ENCODE data around the gene KRTAP10-5. TPM values are rescaled to one million over a fixed set of nuclear protein-coding genes. Genes with fewer than 3 reads are reported as not detected.

Gene KRTAP10-5
- total RNA-seq, 2 experiments from 2014 or later = not detected

DNA sequence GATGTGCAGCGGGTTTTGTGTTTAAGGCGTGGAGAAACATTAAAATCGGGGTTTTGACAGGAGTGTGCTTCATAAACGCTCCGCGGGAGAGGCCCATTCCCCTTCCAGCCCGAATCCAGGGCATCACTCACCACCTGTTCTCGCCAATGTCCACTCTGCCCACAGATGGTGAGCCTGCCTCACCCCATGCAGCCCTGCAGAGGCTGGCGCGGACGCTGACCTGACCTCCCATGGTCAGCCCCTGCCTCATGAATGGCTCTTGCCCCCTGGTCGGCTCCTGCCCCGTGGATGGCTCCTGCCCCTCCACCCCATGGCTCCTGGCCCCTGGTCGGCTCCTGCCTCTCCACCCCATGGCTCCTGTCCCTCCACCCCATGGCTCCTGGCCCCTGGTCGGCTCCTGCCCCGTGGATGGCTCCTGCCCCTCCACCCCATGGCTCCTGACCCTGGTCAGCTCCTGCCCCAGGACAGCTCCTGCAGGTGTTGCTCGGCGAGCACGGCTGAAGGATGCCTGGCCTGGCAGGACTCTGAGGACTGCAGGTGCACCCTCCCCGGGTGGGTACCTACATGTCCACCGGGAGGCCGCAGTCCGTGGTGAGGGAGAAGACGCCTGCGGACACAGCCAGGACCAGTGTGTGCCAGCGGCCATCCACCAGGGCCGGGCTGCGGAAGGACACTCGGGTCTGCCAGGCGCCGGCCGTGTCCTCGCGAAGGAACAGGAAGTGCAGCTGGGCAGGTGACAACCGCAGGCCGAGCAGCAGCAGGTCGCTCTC lies 47.1 kb downstream of the KRTAP10-5 start:
- CTCF ChIA-PET = no interaction called here
- POLR2A ChIA-PET = no interaction called here

DNA sequence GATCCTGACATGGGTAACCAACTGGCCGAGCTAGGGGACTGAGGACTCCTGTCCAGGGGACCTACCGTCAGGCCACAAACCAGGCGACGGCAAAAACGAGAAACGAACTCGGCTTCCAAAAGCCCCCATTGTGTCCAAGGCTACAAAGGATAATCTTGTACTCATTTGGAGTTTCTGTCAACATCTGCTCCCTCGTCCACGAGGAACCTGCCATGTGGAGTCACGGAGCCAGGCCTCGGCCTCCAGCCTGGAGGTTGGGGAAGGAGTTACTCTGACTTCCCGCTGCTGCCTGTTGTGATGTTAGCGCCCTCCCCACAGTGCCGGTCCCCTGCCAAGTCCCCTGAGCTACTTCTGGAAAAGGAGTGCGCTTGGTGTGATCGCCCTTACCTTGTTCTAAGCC lies 47.7 kb downstream of the KRTAP10-5 start:
- ChIA-PET CTCF (no interaction called here), POLR2A (no interaction called here)

DNA sequence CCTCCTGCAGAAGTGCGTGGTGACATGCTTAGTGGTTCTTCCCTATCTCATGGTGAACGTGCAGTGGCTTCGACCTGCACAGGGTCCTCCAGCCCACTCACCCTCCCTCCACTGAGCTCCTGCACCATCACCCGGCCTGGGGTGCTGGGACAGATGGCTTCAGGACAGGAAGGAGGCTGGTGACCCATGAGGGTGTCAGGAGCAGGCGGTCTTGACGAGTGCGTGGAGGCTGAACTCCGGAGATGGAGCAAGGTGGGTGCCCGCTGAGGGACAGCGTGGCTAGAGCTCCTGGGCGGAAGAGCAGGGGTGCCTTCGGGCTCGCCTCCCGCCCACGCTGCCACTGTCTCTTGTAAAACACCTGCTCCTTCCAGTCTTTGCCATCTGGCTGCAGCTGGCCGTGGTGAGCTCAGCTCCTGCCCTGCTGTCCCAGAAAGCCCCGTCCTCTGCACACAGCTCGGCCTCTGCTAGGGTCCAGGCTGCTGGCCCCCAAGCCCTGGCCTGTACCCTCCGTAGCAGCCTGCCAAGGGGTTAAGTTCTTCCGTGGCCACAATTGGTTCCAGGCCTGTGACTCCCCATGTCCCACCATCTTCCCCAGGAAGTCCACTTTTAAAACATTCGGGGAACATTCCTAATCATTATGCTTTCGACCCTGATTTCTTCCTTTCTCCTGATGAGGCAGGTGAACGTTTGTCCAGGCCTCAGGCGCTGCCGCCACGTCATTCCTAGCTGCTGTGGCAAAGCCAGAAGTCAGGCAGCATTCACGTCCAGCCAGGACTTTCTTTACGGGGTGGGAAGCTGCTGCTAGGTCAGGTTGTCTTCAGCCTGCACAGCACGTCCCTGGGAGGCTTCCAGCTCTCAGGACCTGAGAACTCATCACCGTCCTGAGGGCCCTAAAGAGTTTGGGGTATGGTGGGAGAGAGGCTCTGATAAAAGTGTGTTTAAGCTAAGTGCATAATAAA lies 48.5 kb downstream of the KRTAP10-5 start:
- CTCF ChIA-PET = no interaction called here
- POLR2A ChIA-PET = no interaction called here

DNA sequence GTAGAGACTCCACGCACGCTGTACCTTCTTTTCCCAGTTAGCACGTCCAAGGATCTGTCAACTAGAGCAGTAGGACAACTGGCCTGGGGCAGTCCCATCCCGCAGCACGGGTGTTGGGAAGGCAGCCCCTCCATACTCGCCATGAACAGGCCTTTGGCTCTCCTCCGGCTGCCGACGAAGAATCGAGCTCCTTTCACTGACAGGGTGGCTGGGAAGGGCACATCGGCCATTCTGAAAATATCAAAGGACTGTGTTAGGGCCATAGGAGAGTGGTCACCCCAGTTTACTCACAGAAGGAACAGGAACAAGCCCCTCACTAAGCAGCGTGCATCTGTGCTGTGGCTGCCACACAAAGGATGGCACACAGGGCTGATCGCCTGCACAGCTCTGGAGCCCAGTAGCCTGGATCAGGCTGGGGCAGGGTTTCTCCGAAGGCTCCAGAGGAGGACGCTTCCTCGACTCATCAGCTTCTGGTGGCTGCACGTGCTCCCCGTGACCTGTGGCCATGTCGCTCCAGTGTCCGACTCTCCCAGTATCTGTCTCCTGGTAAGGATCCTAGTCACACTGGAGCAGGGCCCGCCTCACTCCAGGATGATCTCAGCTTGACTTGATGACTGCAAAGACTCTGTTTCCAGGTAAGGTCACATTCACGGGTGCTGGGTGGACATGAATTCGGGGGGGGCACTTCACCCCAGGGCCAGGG lies 49.4 kb downstream of the KRTAP10-5 start:
- CTCF ChIA-PET = no interaction called here
- POLR2A ChIA-PET = no interaction called here

DNA sequence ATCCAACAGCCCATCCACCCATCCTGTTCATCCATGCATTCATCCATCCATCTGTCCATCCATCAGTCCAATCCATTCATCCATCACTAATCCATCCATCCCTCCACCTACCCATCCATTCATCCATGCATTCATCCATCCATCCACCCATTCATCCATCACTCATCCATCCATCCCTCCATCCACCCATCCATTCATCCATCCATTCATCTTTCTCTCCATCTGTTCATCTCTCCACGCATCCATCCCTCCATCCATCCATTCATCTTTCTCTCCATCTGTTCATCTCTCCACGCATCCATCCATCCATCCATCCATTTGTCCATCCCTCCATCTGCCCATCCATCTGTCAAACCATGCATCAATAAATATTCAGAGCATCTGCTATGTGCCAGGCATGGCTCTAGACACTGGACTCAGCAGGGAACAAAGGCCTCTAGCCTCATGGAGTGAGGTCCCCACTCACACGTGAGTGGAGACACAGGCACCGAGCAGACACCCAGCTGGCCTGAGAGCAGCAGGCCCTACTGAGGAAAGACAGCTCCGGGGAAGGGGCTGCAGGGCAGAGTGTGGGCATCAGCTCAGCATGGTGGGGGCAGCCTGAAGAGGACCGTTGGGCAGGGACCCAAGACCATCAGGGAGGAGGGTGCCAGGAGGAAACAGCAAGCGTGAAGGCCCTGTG lies 50.0 kb downstream of the KRTAP10-5 start:
- ChIA-PET CTCF (no interaction called here), POLR2A (no interaction called here)

DNA sequence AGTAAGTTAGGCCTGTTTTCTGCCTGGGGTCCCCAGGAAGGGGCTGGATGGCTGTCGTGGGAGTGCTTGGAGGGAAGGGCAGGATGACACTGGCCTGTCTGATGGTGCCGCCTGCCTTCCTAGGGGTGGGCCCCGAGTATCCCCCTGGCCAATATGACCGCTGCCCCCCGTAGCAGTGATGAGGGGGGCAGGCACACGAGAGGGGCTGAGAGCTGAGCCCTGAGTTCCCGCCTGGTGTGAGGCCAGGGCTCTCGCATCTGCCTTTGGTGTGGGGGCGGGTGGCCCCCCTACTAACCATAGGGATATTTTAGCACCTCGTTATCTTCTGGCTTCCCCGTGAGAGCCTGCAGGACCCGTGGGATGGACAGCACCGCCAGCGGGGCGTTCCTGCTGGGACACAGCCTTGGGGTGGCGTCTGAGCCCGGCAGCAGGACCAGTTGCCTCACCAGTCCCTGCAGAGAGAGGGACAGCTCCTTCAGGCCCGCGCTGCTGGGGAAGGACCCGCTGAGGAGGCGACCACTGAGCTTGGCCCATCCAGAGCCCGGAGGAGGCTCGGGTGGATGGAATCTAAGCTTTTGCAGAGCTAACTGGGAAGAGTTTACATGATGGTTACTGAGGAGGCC lies 50.8 kb downstream of the KRTAP10-5 start:
- ChIA-PET POLR2A (no interaction called here), CTCF (no interaction called here)

Other genes with a start within 250 kb of the KRTAP10-5 start
- gene CFAP410, start 241.2 kb downstream of the KRTAP10-5 start, total RNA-seq = 10 to 100 TPM; 15.4 to 16.1 TPM
- 1 to 10 TPM; 6.5 to 6.8 TPM for gene TRPM2, start 227.0 kb downstream of the KRTAP10-5 start, total RNA-seq
- gene LRRC3, start 125.1 kb downstream of the KRTAP10-5 start, total RNA-seq = 1 to 10 TPM; 1.0 TPM
- gene KRTAP10-1, start 40.4 kb downstream of the KRTAP10-5 start, total RNA-seq = not detected
- gene KRTAP10-2, start 29.1 kb downstream of the KRTAP10-5 start, total RNA-seq = not detected
- gene KRTAP10-3, start 21.8 kb downstream of the KRTAP10-5 start, total RNA-seq = not detected
- not detected for gene KRTAP10-4, start 6.9 kb downstream of the KRTAP10-5 start, total RNA-seq
- gene KRTAP10-6, start 11.9 kb upstream of the KRTAP10-5 start, total RNA-seq = not detected
- gene KRTAP10-7, start 20.0 kb upstream of the KRTAP10-5 start, total RNA-seq = not detected
- gene KRTAP10-8, start 31.5 kb upstream of the KRTAP10-5 start, total RNA-seq = not detected
- gene KRTAP10-9, start 46.5 kb upstream of the KRTAP10-5 start, total RNA-seq = not detected
- not detected for gene KRTAP10-10, start 56.8 kb upstream of the KRTAP10-5 start, total RNA-seq
- not detected for gene KRTAP10-11, start 65.8 kb upstream of the KRTAP10-5 start, total RNA-seq
- gene KRTAP12-4, start 74.1 kb upstream of the KRTAP10-5 start, total RNA-seq = not detected
- gene KRTAP12-3, start 77.3 kb upstream of the KRTAP10-5 start, total RNA-seq = not detected
- gene KRTAP12-2, start 86.3 kb upstream of the KRTAP10-5 start, total RNA-seq = not detected
- gene KRTAP12-1, start 101.6 kb upstream of the KRTAP10-5 start, total RNA-seq = not detected
- gene KRTAP10-12, start 116.6 kb upstream of the KRTAP10-5 start, total RNA-seq = not detected
- not detected for gene TSPEAR, start 131.0 kb upstream of the KRTAP10-5 start, total RNA-seq
- 100 to 1,000 TPM; 119 to 121 TPM for gene UBE2G2, start 221.2 kb upstream of the KRTAP10-5 start, total RNA-seq
- 10 to 100 TPM; 81.6 to 83.1 TPM for gene SUMO3, start 237.5 kb upstream of the KRTAP10-5 start, total RNA-seq

All from activated CD8-positive, alpha-beta memory T cell treated with anti-CD3 and anti-CD28 coated beads for 36 hours (primary cell).